Ovary (tissue), 9 donors: ENCODE results near the gene PTTG1IP2. TPM values are rescaled to one million over a fixed set of nuclear protein-coding genes. Genes with fewer than 3 reads are reported as not detected.

Source experiments
- DNase-seq, 5 donors: peaks; one replicate each; pipeline ENCODE4 v3.0.0-alpha.2; 2019 to 2020
- H3K27ac ChIP-seq, 2 donors: fragments of 200-600 bp; one replicate each; pipeline versions ENCODE4 v1.5.1 to v1.8.0; 2019 to 2022
- H3K27me3 ChIP-seq: fragments of 200-600 bp; one replicate; pipeline ENCODE4 v1.8.0; 2022
- H3K36me3 ChIP-seq: fragments of 200-600 bp; sonication (generic); one replicate; pipeline ENCODE4 v1.5.1; 2019
- H3K4me1 ChIP-seq: one replicate; pipeline ENCODE4 v1.8.1; 2013; ENCODE audit warnings: mild to moderate bottlenecking, moderate library complexity; ENCODE audit not compliant: insufficient read depth
- H3K4me3 ChIP-seq: fragments of 200-600 bp; sonication (generic); one replicate; pipeline ENCODE4 v1.5.1; 2017
- H3K9me3 ChIP-seq, 2 donors: fragments of 200-600 bp in 1 of 2; sonication (generic) in 1 of 2; one replicate each; pipeline versions ENCODE4 v1.5.1 to v1.8.1; 2013 to 2019; ENCODE audit warnings: mild to moderate bottlenecking in 1 of 2, moderate library complexity in 1 of 2
- EP300 ChIP-seq: sonication (generic); formaldehyde crosslinking; IDR thresholded peaks from one replicate; pipeline ENCODE4 v1.6.1; 2017; ENCODE audit warnings: antibody characterized with exemption
- POLR2A ChIP-seq: fragments of 450-650 bp; IDR thresholded peaks from one replicate; pipeline ENCODE4 v1.6.1; 2017; ENCODE audit warnings: antibody characterized with exemption, mild to moderate bottlenecking, moderate library complexity
- WGBS, 3 donors: extraction: QIAGEN DNeasy Blood & Tissue Kit in 1 of 3; methylation state at CpG; one replicate each; pipeline versions ENCODE4 v1.1.5 to v1.1.7; 2013 to 2017; 5-methylcytosine and 5-hydroxymethylcytosine counted together
- intact Hi-C, 4 donors: fragments of 100-400 bp; cut with DNase I; formaldehyde crosslinking; loops; one replicate each; pipeline versions ENCODE4 v1.11.0 to v1.15.1; 2022 to 2023
- polyA plus RNA-seq, 2 donors: library from polyadenylated mRNA; stranded (reverse); fragments of 200-250 nt in 1 of 2; fragments of 350-450 nt in 1 of 2; fragmentation: Illumina TruSeq in 1 of 2; extraction: RNeasy Lipid Tissue Mini Kit (QIAGEN cat#74804) in 1 of 2; gene quantifications; one replicate each; pipeline ENCODE4 v1.2.3, GENCODE V29; 2013 to 2014
- total RNA-seq, 7 donors: library from RNA; depleted of rRNA in 2 of 7; stranded (reverse); fragments of >200 nt in 2 of 7; fragmentation: NEBNext Ultra II Directional in 3 of 7; extraction: Animal tissue kit (Norgen Biotek cat#: 25700) in 3 of 7; gene quantifications; one replicate each; pipeline versions ENCODE4 v1.1.0 to v1.2.4, GENCODE V29; 2016 to 2023
- TF ChIP-seq, protein P1 (sequence below), 3 donors: fragments of 450-650 bp in 2 of 3; fragments of 200-600 bp in 1 of 3; IDR thresholded peaks; one replicate each; pipeline versions ENCODE4 v1.5.1 to v1.8.0; 2016 to 2022; ENCODE audit warnings: antibody characterized with exemption in 3 of 3, mild to moderate bottlenecking in 1 of 3
- donor health status: DM: no; HTN: no; CAD: no; lungs with moderate emphysema.
- donor health status: DM: no; HTN: no; CAD: no.
- donor health status: Bipolar disorder and iron deficiency.
- donor health status: DM: yes; HTN: yes; CAD: no.
- donor health status: DM: no; HTN: no; CAD: no.
- donor health status: DM: yes; HTN: yes; CAD: no.

The PTTG1IP2 gene
- total and polyA plus RNA-seq, 9 donors: not detected

DNA sequence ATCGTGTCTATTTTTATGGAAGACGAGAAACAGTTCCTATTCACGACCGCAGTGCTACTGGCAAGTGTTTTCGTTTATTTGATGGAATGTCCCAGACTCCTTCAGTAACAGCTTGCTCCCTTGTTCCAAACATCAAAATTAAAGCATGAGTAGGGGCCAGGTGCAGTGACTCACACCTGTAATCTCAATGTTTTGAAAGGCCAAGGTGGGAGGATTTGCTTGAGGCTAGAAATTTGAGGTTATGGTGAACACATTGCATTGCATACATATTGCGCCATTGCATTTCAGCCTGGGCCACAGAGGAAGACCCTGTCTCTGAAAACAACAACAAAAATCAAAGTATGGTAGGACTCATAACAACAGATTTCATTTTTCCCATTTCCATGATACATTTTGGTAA lies 22.8 kb downstream of the PTTG1IP2 start:
- intact Hi-C loops: no loop called here
- H3K9me3 ChIP-seq: no peaks in the 10 kb centered on the region
- TF ChIP-seq POLR2A (no peak), EP300 (no peak)
- TF ChIP-seq, protein P1, sequence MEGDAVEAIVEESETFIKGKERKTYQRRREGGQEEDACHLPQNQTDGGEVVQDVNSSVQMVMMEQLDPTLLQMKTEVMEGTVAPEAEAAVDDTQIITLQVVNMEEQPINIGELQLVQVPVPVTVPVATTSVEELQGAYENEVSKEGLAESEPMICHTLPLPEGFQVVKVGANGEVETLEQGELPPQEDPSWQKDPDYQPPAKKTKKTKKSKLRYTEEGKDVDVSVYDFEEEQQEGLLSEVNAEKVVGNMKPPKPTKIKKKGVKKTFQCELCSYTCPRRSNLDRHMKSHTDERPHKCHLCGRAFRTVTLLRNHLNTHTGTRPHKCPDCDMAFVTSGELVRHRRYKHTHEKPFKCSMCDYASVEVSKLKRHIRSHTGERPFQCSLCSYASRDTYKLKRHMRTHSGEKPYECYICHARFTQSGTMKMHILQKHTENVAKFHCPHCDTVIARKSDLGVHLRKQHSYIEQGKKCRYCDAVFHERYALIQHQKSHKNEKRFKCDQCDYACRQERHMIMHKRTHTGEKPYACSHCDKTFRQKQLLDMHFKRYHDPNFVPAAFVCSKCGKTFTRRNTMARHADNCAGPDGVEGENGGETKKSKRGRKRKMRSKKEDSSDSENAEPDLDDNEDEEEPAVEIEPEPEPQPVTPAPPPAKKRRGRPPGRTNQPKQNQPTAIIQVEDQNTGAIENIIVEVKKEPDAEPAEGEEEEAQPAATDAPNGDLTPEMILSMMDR (IDR thresholded peaks at IDR 0.05): no peak
- H3K36me3 ChIP-seq: no peaks in the 10 kb centered on the region
- WGBS, 3 donors: 85 to 87% (median 86%) methylated on average over 6 of the region's 6 CpGs
- H3K4me1 ChIP-seq: no peaks in the 10 kb centered on the region
- no peak overlapping the region for H3K4me3 ChIP-seq
- H3K27me3 ChIP-seq: no peaks in the 10 kb centered on the region
- DNase-seq: no peak
- no peak overlapping the region for H3K27ac ChIP-seq

DNA sequence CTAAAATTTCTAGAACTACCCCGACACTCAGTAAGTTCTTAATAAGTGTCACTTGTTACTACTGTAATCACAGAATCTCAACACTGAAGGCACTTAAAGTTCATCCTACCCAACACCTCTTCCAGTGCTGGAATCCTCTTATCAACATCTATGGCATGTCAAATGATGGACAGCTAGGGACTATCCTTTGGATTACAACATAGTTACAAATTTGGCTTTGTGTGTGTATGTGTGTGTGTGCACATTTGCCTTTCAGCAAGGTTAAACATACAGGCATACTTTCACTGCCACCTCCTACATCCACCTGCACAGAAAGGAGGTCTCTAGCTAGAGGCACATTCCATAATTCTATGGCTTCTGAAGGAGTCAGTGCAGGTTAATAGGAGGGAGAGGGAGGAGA lies 25.8 kb downstream of the PTTG1IP2 start:
- Histone ChIP-seq H3K9me3 (no peaks in the 10 kb centered on the region), H3K36me3 (no peaks in the 10 kb centered on the region), H3K27ac (no peak overlapping the region), H3K4me1 (no peaks in the 10 kb centered on the region), H3K27me3 (no peaks in the 10 kb centered on the region), H3K4me3 (no peak overlapping the region)
- DNase-seq: no peak
- TF ChIP-seq POLR2A: no peak
- TF ChIP-seq, protein P1 (IDR thresholded peaks at IDR 0.05): no peak
- no peak for TF ChIP-seq EP300
- intact Hi-C loops: no loop called here
- WGBS, 3 donors: 96 to 98% (median 97%) methylated on average over 1 of the region's 1 CpG

DNA sequence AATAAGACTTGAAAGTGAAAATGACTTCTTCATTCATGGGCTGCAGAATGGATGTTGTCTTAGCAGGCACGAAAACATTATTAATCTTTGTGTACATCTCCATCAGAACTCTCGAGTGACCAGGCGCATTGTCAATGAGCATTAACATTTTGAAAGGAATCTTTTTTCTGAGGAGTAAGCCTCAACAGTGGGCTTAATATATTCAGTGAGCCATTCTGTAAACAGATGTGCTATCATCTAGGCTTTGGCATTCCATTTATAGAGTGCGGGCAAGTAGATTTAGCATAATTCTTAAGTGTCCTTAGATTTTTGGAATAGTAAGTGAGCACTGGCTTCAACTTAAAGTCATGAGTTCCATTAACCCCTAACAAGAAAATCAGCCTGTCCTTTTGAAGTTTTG lies 33.1 kb downstream of the PTTG1IP2 start:
- TF ChIP-seq EP300: no peak
- TF ChIP-seq POLR2A: no peak
- TF ChIP-seq, protein P1 (IDR thresholded peaks at IDR 0.05): no peak
- no peaks in the 10 kb centered on the region for H3K4me1 ChIP-seq
- H3K9me3 ChIP-seq: no peaks in the 10 kb centered on the region
- H3K27me3 ChIP-seq: no peaks in the 10 kb centered on the region
- no peak for DNase-seq
- no peak overlapping the region for H3K4me3 ChIP-seq
- intact Hi-C loops: no loop called here
- 93 to 98% (median 93%) methylated on average over 4 of the region's 4 CpGs for WGBS, 3 donors
- no peak overlapping the region for H3K27ac ChIP-seq
- no peaks in the 10 kb centered on the region for H3K36me3 ChIP-seq

DNA sequence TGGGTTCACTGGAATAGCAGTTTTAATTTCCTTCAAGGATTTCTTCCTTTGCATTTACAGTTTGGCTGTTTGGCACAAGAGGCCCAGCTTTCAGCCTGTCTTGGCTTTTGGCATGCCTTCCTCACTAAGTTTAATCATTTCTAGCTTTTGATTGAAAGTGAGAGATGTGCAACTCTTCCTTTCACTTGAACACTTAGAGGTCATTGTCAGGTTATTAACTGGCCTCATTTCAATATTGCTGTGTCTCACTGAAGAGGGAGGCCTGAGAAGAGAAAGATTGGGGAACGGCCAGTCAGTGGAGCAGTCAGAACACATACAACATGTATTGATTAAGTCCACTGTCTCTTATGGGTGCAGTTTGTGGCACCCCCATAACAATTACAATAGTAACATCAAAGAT lies 33.9 kb downstream of the PTTG1IP2 start:
- no peak for DNase-seq
- no peaks in the 10 kb centered on the region for H3K9me3 ChIP-seq
- WGBS, 3 donors: 71 to 82% (median 74%) methylated on average over 1 of the region's 1 CpG
- no peaks in the 10 kb centered on the region for H3K27me3 ChIP-seq
- no peaks in the 10 kb centered on the region for H3K36me3 ChIP-seq
- no peak overlapping the region for H3K27ac ChIP-seq
- TF ChIP-seq, protein P1 (IDR thresholded peaks at IDR 0.05): no peak
- TF ChIP-seq POLR2A (no peak), EP300 (no peak)
- intact Hi-C loops: no loop called here
- no peak overlapping the region for H3K4me3 ChIP-seq
- H3K4me1 ChIP-seq: no peaks in the 10 kb centered on the region

DNA sequence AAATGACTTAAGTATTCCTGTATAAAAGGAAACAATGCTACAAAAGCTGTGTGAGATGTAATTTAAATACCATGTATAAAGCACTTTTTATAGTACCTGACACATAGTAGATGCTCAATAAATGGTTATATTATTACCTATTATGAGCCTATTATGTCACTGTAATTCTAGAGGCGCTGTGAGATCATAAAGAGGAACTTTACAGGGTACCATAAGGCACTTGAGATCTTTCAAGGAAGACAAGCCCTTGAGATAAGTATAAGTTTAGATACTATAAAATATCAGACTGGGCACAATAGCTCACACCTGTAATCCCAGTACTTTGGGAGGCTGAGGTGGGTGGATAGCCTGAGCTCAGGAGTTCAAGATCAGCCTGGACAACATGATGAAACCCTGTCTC lies 38.3 kb downstream of the PTTG1IP2 start:
- Histone ChIP-seq H3K36me3 (no peaks in the 10 kb centered on the region), H3K4me3 (no peak overlapping the region), H3K9me3 (no peaks in the 10 kb centered on the region), H3K27ac (no peak overlapping the region), H3K27me3 (no peaks in the 10 kb centered on the region), H3K4me1 (no peaks in the 10 kb centered on the region)
- 89 to 94% (median 92%) methylated on average over 1 of the region's 1 CpG for WGBS, 3 donors
- intact Hi-C loops: no loop called here
- TF ChIP-seq EP300 (no peak), POLR2A (no peak)
- TF ChIP-seq, protein P1 (IDR thresholded peaks at IDR 0.05): no peak
- DNase-seq: no peak
